Measurements from ENCODE around the gene FBL. TPM values are rescaled to one million over a fixed set of nuclear protein-coding genes. Genes with fewer than 3 reads are reported as not detected.

FBL gene
- total RNA-seq, 1 experiment from 2014 or later = 186 TPM

DNA sequence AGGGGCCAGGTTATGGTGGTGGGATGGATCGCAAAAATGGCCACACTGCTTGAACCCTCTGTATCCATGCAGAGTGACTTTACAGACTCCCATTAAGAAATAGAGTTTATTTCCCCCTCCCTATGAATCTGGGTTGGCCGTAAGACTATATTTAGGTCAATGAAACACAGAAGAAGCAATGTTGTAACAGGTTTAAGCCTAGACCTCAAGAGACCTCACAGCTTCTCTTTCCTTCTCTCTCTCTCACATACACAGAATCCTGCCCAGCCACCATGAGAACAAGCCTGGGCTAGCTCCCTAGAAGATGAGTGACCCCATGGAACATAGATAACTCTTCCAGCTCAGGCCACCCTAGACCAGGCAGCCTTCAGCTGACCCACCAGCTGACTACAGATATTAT lies 21.0 kb upstream of the FBL start:
- Histone ChIP-seq H4K20me1 (ENCODE audit: low read length) (no peaks in the 10 kb centered on the region), H3K9ac (ENCODE audit: low read length) (no peak overlapping the region), H3K9me3 (ENCODE audit: low read length) (no peaks in the 10 kb centered on the region), H3K9me2 (replicated peaks; ENCODE audit: low read length) (no peaks in the 10 kb centered on the region), H3K4me1 (ENCODE audit: insufficient read depth, low read length) (no peaks in the 10 kb centered on the region), H3K4me2 (ENCODE audit: low read length) (no peak overlapping the region), H3F3A (ENCODE audit: low read length, unreplicated experiment) (no peaks in the 10 kb centered on the region), H3K36me3 (ENCODE audit: low read depth, low read length) (no peaks in the 10 kb centered on the region), H3K79me2 (ENCODE audit: low read length) (no peaks in the 10 kb centered on the region), H2AFZ (ENCODE audit: low read length) (no peak overlapping the region), H3K27ac (ENCODE audit: low read length) (no peak overlapping the region), H3K27me3 (ENCODE audit: low read length) (no peaks in the 10 kb centered on the region), H3K4me3 (ENCODE audit: low read length) (no peak overlapping the region)
- no TSS peak for BruUV-seq (replicated peaks)
- intact Hi-C loops (cut with micrococcal nuclease) = no loop called here
- POLR2A ChIA-PET (ENCODE audit: unreplicated experiment) = no interaction called here
- no peak for DNase-seq
- CTCF ChIA-PET = no interaction called here
- no peak for ATAC-seq
- TF ChIP-seq, protein P1, sequence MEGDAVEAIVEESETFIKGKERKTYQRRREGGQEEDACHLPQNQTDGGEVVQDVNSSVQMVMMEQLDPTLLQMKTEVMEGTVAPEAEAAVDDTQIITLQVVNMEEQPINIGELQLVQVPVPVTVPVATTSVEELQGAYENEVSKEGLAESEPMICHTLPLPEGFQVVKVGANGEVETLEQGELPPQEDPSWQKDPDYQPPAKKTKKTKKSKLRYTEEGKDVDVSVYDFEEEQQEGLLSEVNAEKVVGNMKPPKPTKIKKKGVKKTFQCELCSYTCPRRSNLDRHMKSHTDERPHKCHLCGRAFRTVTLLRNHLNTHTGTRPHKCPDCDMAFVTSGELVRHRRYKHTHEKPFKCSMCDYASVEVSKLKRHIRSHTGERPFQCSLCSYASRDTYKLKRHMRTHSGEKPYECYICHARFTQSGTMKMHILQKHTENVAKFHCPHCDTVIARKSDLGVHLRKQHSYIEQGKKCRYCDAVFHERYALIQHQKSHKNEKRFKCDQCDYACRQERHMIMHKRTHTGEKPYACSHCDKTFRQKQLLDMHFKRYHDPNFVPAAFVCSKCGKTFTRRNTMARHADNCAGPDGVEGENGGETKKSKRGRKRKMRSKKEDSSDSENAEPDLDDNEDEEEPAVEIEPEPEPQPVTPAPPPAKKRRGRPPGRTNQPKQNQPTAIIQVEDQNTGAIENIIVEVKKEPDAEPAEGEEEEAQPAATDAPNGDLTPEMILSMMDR (conservative IDR thresholded peaks at IDR 0.05; ENCODE audit: low read depth, low read length) = no peak
- TF ChIP-seq EZH2phosphoT487 (IDR thresholded peaks at IDR 0.05; ENCODE audit: borderline replicate concordance, low read length) (no peak), EZH2 (IDR thresholded peaks at IDR 0.05; ENCODE audit: low read length, unreplicated experiment) (no peak)

DNA sequence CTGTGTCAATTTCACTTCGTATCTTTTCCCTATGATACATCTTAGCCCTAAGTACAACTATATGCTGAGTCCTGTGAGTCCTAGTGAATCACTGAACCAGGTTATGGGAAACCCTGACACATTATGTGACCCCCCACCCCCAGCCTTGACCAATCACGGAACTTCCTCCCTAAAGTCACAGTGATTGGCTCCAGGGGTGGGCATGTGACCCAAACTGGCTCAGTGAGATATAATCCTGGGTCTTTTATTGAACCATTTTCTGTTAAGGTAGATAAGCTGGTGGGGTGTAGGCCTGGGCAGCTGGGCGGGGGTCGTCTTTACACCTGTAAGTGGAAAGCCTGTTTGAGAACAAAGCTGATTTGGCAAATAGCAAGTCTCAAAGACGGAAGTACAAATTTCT lies 19.8 kb upstream of the FBL start:
- Histone ChIP-seq H3K4me1 (ENCODE audit: insufficient read depth, low read length) (no peaks in the 10 kb centered on the region), H3K9me3 (ENCODE audit: low read length) (no peaks in the 10 kb centered on the region), H3K4me2 (ENCODE audit: low read length) (no peak overlapping the region), H3K9ac (ENCODE audit: low read length) (no peak overlapping the region), H3K36me3 (ENCODE audit: low read depth, low read length) (no peaks in the 10 kb centered on the region), H3F3A (ENCODE audit: low read length, unreplicated experiment) (no peaks in the 10 kb centered on the region), H3K4me3 (ENCODE audit: low read length) (no peak overlapping the region), H4K20me1 (ENCODE audit: low read length) (no peaks in the 10 kb centered on the region), H3K9me2 (replicated peaks; ENCODE audit: low read length) (no peaks in the 10 kb centered on the region), H3K27ac (ENCODE audit: low read length) (no peak overlapping the region), H2AFZ (ENCODE audit: low read length) (no peak overlapping the region), H3K79me2 (ENCODE audit: low read length) (no peaks in the 10 kb centered on the region), H3K27me3 (ENCODE audit: low read length) (no peaks in the 10 kb centered on the region)
- DNase-seq = no peak
- TF ChIP-seq, protein P1 (conservative IDR thresholded peaks at IDR 0.05; ENCODE audit: low read depth, low read length) = no peak
- TF ChIP-seq EZH2phosphoT487 (IDR thresholded peaks at IDR 0.05; ENCODE audit: borderline replicate concordance, low read length) = no peak
- TF ChIP-seq EZH2 (IDR thresholded peaks at IDR 0.05; ENCODE audit: low read length, unreplicated experiment) = no peak
- ChIA-PET POLR2A (ENCODE audit: unreplicated experiment) (no interaction called here), CTCF (no interaction called here)
- BruUV-seq (replicated peaks) = no TSS peak
- intact Hi-C loops (cut with micrococcal nuclease) = no loop called here
- ATAC-seq = no peak

DNA sequence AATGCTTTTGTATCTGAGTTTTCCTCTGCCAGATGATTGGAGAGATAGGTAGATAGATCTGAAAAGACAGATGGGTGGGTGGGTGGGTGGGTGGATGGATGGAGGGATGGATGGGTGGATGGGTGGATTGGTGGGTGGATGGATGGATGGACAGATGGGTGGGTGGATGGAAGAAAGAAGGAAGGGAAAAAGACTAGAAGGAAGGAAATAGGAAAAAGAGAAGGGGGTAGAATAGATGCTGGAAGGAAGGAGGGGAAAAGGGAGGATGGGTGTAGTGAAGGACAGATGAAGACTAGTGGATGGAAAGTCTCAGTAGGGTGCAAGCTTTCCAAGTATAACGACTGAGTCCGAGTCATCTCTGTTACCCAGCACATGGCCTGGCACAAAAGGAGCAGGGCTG lies 19.0 kb upstream of the FBL start:
- POLR2A ChIA-PET (ENCODE audit: unreplicated experiment) = no interaction called here

More for the DNA sequence above, 19.0 kb upstream of the FBL start:
- intact Hi-C loops (cut with micrococcal nuclease) = no loop called here
- Histone ChIP-seq H3K4me2 (ENCODE audit: low read length) (no peak overlapping the region), H3K27me3 (ENCODE audit: low read length) (no peaks in the 10 kb centered on the region), H3K36me3 (ENCODE audit: low read depth, low read length) (no peaks in the 10 kb centered on the region), H3K79me2 (ENCODE audit: low read length) (no peaks in the 10 kb centered on the region), H4K20me1 (ENCODE audit: low read length) (no peaks in the 10 kb centered on the region), H3F3A (ENCODE audit: low read length, unreplicated experiment) (no peaks in the 10 kb centered on the region), H3K9ac (ENCODE audit: low read length) (no peak overlapping the region), H2AFZ (ENCODE audit: low read length) (no peak overlapping the region), H3K4me1 (ENCODE audit: insufficient read depth, low read length) (no peaks in the 10 kb centered on the region), H3K9me3 (ENCODE audit: low read length) (no peaks in the 10 kb centered on the region), H3K9me2 (replicated peaks; ENCODE audit: low read length) (no peaks in the 10 kb centered on the region), H3K27ac (ENCODE audit: low read length) (no peak overlapping the region), H3K4me3 (ENCODE audit: low read length) (no peak overlapping the region)
- TF ChIP-seq EZH2 (IDR thresholded peaks at IDR 0.05; ENCODE audit: low read length, unreplicated experiment) (no peak), EZH2phosphoT487 (IDR thresholded peaks at IDR 0.05; ENCODE audit: borderline replicate concordance, low read length) (no peak)
- TF ChIP-seq, protein P1 (conservative IDR thresholded peaks at IDR 0.05; ENCODE audit: low read depth, low read length) = no peak
- no peak for ATAC-seq
- BruUV-seq (replicated peaks) = no TSS peak
- CTCF ChIA-PET = no interaction called here
- DNase-seq = no peak

Measured in PC-3 (cell line).